GM12873 (cell line): ENCODE measurements around the gene KANK4.

ENCODE experiments used
- CTCF ChIP-seq: IDR thresholded peaks from 2 replicates; pipeline ENCODE4 v1.5.1; 2012; ENCODE audit warnings: low read depth, mild to moderate bottlenecking, moderate library complexity, low read length, control low read depth; ENCODE audit not compliant: insufficient read depth; ENCODE audit errors: missing control alignments

The KANK4 gene

GRCh38 chr1:62358665-62359373 is 39.6 kb upstream of the KANK4 start:
- TF ChIP-seq CTCF = no peak

- no peak for TF ChIP-seq CTCF
These were observed 38.7 kb upstream of the KANK4 start for GRCh38 chr1:62357916-62358315.

GRCh38 chr1:62356257-62356835 is 37.1 kb upstream of the KANK4 start:
- TF ChIP-seq CTCF = no peak

- no peak for TF ChIP-seq CTCF
These were observed 35.9 kb upstream of the KANK4 start for GRCh38 chr1:62355095-62355494.

- no peak for TF ChIP-seq CTCF
These were observed 34.6 kb upstream of the KANK4 start for GRCh38 chr1:62353853-62354252.

- no peak for TF ChIP-seq CTCF
These were observed 33.2 kb upstream of the KANK4 start for GRCh38 chr1:62352387-62352786.

- no peak for TF ChIP-seq CTCF
These were observed 30.4 kb upstream of the KANK4 start for GRCh38 chr1:62349470-62350233.
